Lower leg skin (tissue), 3 donors: Measurements from ENCODE around the gene SLC43A3.

Experiments
- POLR2A ChIP-seq, 2 donors: fragments of 450-650 bp; IDR thresholded peaks; one replicate each; pipeline ENCODE4 v1.6.1; 2016 to 2017; ENCODE audit warnings: antibody characterized with exemption in 2 of 2, mild to moderate bottlenecking in 1 of 2, moderate library complexity in 1 of 2
- TF ChIP-seq, protein P1 (sequence below), 3 donors: fragments of 450-650 bp; IDR thresholded peaks; one replicate each; pipeline ENCODE4 v1.5.1; 2016; ENCODE audit warnings: antibody characterized with exemption in 3 of 3, mild to moderate bottlenecking in 3 of 3, moderate library complexity in 2 of 3

DNA sequence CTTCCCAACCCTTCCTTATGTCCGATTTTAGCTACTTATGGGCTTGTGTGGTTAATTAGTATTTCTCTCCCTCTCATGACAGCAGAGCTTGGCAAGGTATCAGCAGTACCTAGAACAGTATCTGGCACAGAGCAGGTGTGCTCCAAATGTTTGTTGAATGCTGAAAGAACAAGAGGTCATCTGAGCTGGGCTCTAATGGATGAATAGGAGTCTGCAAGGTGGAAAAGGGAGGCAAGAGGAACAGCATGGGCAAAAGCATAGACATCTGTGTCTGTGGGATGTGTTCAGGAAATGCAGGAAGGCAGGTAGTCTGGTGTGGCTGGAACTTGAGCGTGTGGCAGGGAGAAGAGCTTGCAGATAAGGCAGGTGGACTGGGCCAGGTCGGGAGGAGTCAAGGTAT is 65.0 kb downstream of the SLC43A3 start:
- TF ChIP-seq, protein P1, sequence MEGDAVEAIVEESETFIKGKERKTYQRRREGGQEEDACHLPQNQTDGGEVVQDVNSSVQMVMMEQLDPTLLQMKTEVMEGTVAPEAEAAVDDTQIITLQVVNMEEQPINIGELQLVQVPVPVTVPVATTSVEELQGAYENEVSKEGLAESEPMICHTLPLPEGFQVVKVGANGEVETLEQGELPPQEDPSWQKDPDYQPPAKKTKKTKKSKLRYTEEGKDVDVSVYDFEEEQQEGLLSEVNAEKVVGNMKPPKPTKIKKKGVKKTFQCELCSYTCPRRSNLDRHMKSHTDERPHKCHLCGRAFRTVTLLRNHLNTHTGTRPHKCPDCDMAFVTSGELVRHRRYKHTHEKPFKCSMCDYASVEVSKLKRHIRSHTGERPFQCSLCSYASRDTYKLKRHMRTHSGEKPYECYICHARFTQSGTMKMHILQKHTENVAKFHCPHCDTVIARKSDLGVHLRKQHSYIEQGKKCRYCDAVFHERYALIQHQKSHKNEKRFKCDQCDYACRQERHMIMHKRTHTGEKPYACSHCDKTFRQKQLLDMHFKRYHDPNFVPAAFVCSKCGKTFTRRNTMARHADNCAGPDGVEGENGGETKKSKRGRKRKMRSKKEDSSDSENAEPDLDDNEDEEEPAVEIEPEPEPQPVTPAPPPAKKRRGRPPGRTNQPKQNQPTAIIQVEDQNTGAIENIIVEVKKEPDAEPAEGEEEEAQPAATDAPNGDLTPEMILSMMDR (IDR thresholded peaks at IDR 0.05) = no peak
- no peak for TF ChIP-seq POLR2A (IDR thresholded peaks at IDR 0.05)
